ENCODE data around the gene RPL18A.
A peak's percentile ranks its signal among the peaks of the same experiment; 100 is the strongest.
"Not testable (repeated sequence)": the region's sequence is repeated elsewhere in the genome, so short reads cannot be mapped to it uniquely, and the experiment has no call there.

The RPL18A gene

GRCh38 chr19:17866964-17867486 is 7.3 kb downstream of the RPL18A start:
- no peak for DNase-seq

GRCh38 chr19:17868669-17869068 is 9.0 kb downstream of the RPL18A start:
- no peak for DNase-seq

GRCh38 chr19:17869114-17869608 is 9.5 kb downstream of the RPL18A start:
- DNase-seq, result no peak

GRCh38 chr19:17871032-17871877 is 11.5 kb downstream of the RPL18A start:
- no peak for DNase-seq

- DNase-seq, result peak; percentile 43
Measured at GRCh38 chr19:17871878-17872250, 12.2 kb downstream of the RPL18A start, which contains the start of gene SLC5A5. Gene SLC5A5 (plus strand): TSS chr19:17871945. CDS start chr19:17872320, 375 bp downstream.

- peak; percentile 63 for DNase-seq
Measured at GRCh38 chr19:17872251-17873001, 12.7 kb downstream of the RPL18A start.

- peak; percentile 85 for DNase-seq
Measured at GRCh38 chr19:17873786-17874757, 14.4 kb downstream of the RPL18A start.

GRCh38 chr19:17874758-17875135 is 15.0 kb downstream of the RPL18A start:
- DNase-seq, result no peak

GRCh38 chr19:17877696-17878095 is 18.0 kb downstream of the RPL18A start:
- no peak for DNase-seq

GRCh38 chr19:17879466-17879865 is 19.8 kb downstream of the RPL18A start:
- DNase-seq, result no peak

GRCh38 chr19:17881701-17882100 is 22.0 kb downstream of the RPL18A start:
- DNase-seq, result no peak

- no peak for DNase-seq
Measured at GRCh38 chr19:17883627-17884410, 24.1 kb downstream of the RPL18A start.

- no peak for DNase-seq
Measured at GRCh38 chr19:17886515-17886914, 26.8 kb downstream of the RPL18A start.

- DNase-seq, result not testable (repeated sequence)
Measured at GRCh38 chr19:17887221-17887620, 27.5 kb downstream of the RPL18A start.

- DNase-seq, result no peak
Measured at GRCh38 chr19:17888260-17888659, 28.6 kb downstream of the RPL18A start.

GRCh38 chr19:17889609-17890214 is 30.0 kb downstream of the RPL18A start:
- DNase-seq, result no peak

- DNase-seq, result no peak
Measured at GRCh38 chr19:17893766-17894165, 34.1 kb downstream of the RPL18A start.

GRCh38 chr19:17902701-17903100 is 43.0 kb downstream of the RPL18A start:
- DNase-seq, result no peak

GRCh38 chr19:17908244-17908643 is 48.5 kb downstream of the RPL18A start:
- no peak for DNase-seq

- no peak for DNase-seq
Measured at GRCh38 chr19:17909003-17909732, 49.5 kb downstream of the RPL18A start.

Data from CD4-positive, alpha-beta T cell treated with Interleukin-17A for 4 hours (primary cell).